Activated naive CD8-positive, alpha-beta T cell treated with anti-CD3 and anti-CD28 coated beads for 36 hours (primary cell): ENCODE measurements around the gene OR52B2. TPM values are rescaled to one million over a fixed set of nuclear protein-coding genes. Genes with fewer than 3 reads are reported as not detected.

ENCODE experiments used
- DNase-seq: peaks from one replicate; pipeline ENCODE4 v3.0.0; 2021
- H3K27ac Mint-ChIP-seq: one replicate; pipeline ENCODE4 v1.8.0; 2022; ENCODE audit warnings: mild to moderate bottlenecking, moderate library complexity, mixed read lengths
- H3K27me3 Mint-ChIP-seq: one replicate; pipeline ENCODE4 v1.8.0; 2022; ENCODE audit warnings: mild to moderate bottlenecking, mixed read lengths
- H3K36me3 Mint-ChIP-seq: one replicate; pipeline ENCODE4 v1.8.0; 2021; ENCODE audit warnings: mild to moderate bottlenecking, mixed read lengths
- H3K4me1 Mint-ChIP-seq: one replicate; pipeline ENCODE4 v1.8.0; 2021; ENCODE audit warnings: mixed read lengths
- H3K4me3 Mint-ChIP-seq: one replicate; pipeline ENCODE4 v1.8.0; 2022; ENCODE audit warnings: mild to moderate bottlenecking, moderate library complexity, mixed read lengths
- H3K9me3 Mint-ChIP-seq: one replicate; pipeline ENCODE4 v1.8.0; 2022; ENCODE audit warnings: mixed read lengths
- total RNA-seq, 2 experiments: library from RNA; stranded (reverse); gene quantifications; one replicate each; pipeline ENCODE4 v1.2.3, GENCODE V29; 2021

The OR52B2 gene
- not detected for total RNA-seq

DNA sequence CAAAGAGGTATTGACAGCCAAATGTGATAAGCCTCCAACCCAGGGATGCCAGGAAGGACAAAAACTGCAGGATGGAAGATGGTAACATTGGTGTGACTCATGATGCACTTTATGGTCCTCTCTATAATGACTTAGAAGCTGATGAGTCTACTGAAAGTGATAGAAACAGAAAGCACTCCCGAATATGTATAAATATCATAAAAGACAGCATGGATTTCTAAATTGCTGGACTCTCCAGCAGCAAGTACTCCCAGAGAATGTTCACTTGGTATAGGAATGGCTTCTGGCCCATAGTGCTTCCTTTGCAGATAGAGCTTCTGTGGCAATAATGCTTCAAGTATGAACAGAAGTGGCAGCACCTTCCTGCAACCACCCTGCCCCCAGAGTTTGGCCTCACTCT lies at the start of gene OR52B2:
Gene OR52B2, minus strand, starts transcription at position 101 of the 400 bp plus-strand sequence. Its CDS starts 0 bp downstream, at position 101.
- Mint-ChIP-seq H3K36me3 (no peaks in the 10 kb centered on the region), H3K4me3 (no peak within 1 kb of the TSS), H3K4me1 (no peaks in the 10 kb centered on the region), H3K9me3 (peaks cover 2% of the 10 kb centered on the region), H3K27me3 (peaks cover 11% of the 10 kb centered on the region), H3K27ac (no peak within 1 kb of the TSS)
- DNase-seq, result no peak

DNA sequence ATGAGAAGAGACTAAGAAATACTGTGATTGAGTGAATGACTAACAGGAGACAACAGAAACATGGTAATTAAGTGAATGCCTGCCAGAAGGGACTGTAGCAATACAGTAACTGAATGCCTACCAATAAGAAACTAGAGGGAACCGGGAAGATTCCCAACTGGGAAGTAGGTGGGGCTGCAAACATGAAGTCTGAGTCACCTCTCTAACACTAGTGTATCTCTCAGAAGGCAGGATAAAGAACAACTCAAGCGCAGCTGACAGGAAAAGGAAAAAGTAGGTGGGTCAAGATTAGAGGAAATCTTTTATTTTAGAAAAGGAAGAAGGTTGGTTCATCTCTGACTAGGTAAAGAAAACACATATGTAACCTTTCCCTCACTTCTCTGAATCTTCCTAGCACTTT lies 49.2 kb upstream of the OR52B2 start:
- DNase-seq, result no peak
- no peaks in the 10 kb centered on the region for H3K9me3 Mint-ChIP-seq
- no peak overlapping the region for H3K4me3 Mint-ChIP-seq
- no peaks in the 10 kb centered on the region for H3K27me3 Mint-ChIP-seq
- peaks cover 11% of the 10 kb centered on the region for H3K36me3 Mint-ChIP-seq
- H3K27ac Mint-ChIP-seq, result no peak overlapping the region
- H3K4me1 Mint-ChIP-seq, result peaks cover 4% of the 10 kb centered on the region

DNA sequence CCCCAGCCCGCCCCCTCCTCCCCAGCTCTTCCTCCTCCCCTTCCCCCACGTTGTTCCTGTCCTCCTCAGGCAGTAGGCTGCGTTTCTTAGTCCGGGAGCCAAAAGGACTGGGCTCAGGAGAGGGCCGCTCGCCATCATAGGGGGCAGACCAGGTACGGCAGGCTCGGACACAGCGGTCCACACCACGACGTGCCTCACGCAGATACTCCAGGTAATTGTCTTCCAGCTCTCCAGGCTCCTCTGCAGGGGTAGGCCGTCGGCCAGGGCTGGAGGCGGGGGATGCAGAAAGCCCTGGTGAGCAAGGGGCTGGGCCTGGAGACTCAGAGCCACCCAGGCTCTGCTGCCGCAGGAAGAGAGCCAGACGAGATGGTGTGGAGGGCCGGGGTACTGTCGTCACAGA lies 47.6 kb upstream of the OR52B2 start:
- no peaks in the 10 kb centered on the region for H3K9me3 Mint-ChIP-seq
- peaks cover 11% of the 10 kb centered on the region for H3K36me3 Mint-ChIP-seq
- no peaks in the 10 kb centered on the region for H3K27me3 Mint-ChIP-seq
- peaks cover 4% of the 10 kb centered on the region for H3K4me1 Mint-ChIP-seq
- H3K27ac Mint-ChIP-seq, result no peak overlapping the region
- H3K4me3 Mint-ChIP-seq, result no peak overlapping the region
- no peak for DNase-seq

DNA sequence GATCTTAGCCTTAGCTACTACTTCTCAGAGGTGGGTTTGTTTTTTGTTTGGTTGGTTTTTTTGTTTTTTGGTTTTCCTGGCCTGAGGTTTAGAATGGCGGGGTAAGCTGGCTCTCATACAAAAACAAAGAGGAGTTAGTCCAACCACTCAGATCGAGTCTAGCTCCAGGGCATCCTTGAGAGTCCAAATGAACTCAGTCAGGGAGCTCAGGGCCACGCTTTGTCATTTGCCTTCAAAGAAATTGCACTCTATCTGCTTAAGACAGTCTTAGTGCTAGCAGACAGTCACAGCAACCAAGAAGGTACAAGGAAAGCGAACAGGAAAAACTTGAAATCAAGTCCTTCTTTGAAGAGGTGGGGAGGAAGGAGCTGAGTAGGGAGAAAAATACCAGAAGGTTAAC lies 46.4 kb upstream of the OR52B2 start:
- no peak overlapping the region for H3K27ac Mint-ChIP-seq
- no peak for DNase-seq
- peaks cover 4% of the 10 kb centered on the region for H3K4me1 Mint-ChIP-seq
- H3K36me3 Mint-ChIP-seq, result peaks cover 5% of the 10 kb centered on the region
- no peaks in the 10 kb centered on the region for H3K27me3 Mint-ChIP-seq
- no peaks in the 10 kb centered on the region for H3K9me3 Mint-ChIP-seq
- H3K4me3 Mint-ChIP-seq, result no peak overlapping the region

DNA sequence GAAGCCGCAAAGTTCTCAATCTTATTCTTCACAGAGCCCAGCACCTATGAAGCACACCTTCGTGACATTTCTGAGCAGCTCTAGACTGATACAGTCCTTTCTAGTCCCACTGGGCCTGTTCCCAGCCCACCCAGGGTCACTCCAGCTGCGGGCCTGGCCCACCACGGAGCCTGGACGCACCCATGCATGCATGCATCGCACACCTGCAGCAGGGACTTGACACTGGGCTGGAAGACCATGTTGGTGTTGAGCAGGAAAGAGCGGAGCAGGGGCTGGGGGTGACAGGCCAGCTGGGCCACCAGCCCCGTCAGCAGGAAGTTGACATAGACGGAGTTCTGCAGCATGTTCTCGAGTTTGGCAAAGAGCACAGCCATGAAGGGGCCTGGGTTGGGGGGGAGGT lies 44.4 kb upstream of the OR52B2 start:
- Mint-ChIP-seq H3K4me1 (peaks cover 2% of the 10 kb centered on the region), H3K4me3 (no peak overlapping the region), H3K27ac (no peak overlapping the region), H3K36me3 (peaks cover 3% of the 10 kb centered on the region), H3K27me3 (no peaks in the 10 kb centered on the region), H3K9me3 (no peaks in the 10 kb centered on the region)
- DNase-seq, result no peak

- DNase-seq, result no peak
- Mint-ChIP-seq H3K9me3 (no peaks in the 10 kb centered on the region), H3K4me3 (no peak overlapping the region), H3K27me3 (no peaks in the 10 kb centered on the region), H3K27ac (no peak overlapping the region), H3K36me3 (peaks cover 4% of the 10 kb centered on the region), H3K4me1 (no peaks in the 10 kb centered on the region)
Measured at GRCh38 chr11:6210274-6210955, 40.3 kb upstream of the OR52B2 start.

- Mint-ChIP-seq H3K27me3 (no peaks in the 10 kb centered on the region), H3K36me3 (peaks cover 4% of the 10 kb centered on the region), H3K9me3 (no peaks in the 10 kb centered on the region), H3K27ac (no peak overlapping the region), H3K4me3 (no peak overlapping the region), H3K4me1 (peaks cover 3% of the 10 kb centered on the region)
- DNase-seq, result no peak
Measured at GRCh38 chr11:6209801-6210200, 39.7 kb upstream of the OR52B2 start.

DNA sequence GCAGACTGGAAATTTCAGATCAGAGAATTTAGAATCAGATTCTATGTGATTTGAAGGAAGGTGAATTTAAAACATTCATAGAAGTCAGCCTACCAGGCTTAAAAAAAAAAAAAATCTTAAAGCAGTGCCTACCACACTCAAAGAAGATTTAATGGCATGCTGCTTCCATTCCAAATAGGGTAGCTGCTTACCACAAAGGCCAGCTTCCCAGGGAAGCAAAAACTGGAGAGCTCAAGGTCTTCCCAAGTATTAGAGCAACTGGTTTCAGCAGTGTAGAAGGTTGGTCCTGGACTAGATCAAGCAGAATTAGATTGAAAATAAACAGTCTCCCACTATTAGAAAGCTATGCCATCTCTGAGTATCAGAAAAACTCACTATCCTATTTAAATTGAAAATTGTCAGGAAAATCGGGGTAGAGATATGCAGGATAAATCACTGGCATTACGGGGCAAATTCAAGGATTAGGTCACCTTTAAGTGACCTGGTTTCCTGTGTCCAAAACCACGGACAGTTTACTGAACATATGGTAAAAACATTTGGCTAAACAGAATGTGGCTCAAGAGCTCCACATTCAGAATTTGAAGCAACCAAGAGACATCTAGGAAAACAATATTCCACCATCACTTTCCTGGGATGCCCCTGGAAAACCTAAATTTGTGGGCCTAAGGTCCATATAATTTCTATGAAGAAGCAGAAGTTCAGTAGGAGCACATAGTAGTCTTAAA lies 36.5 kb upstream of the OR52B2 start:
- H3K27me3 Mint-ChIP-seq, result no peaks in the 10 kb centered on the region
- DNase-seq, result no peak
- no peaks in the 10 kb centered on the region for H3K9me3 Mint-ChIP-seq
- peak overlapping the region; percentile 11 for H3K27ac Mint-ChIP-seq
- peaks cover 18% of the 10 kb centered on the region for H3K36me3 Mint-ChIP-seq
- H3K4me1 Mint-ChIP-seq, result peaks cover 23% of the 10 kb centered on the region
- no peak overlapping the region for H3K4me3 Mint-ChIP-seq

GRCh38 chr11:6205366-6205765 lies 35.2 kb upstream of the OR52B2 start, which contains the start of gene C11orf42:
C11orf42 (plus strand) TSS chr11:6205557; CDS start chr11:6205616, 59 bp downstream.
- Mint-ChIP-seq H3K9me3 (no peaks in the 10 kb centered on the region), H3K4me1 (peaks cover 32% of the 10 kb centered on the region), H3K36me3 (peaks cover 20% of the 10 kb centered on the region), H3K27ac (no peak within 1 kb of the TSS), H3K27me3 (no peaks in the 10 kb centered on the region), H3K4me3 (no peak within 1 kb of the TSS)
- DNase-seq, result no peak

DNA sequence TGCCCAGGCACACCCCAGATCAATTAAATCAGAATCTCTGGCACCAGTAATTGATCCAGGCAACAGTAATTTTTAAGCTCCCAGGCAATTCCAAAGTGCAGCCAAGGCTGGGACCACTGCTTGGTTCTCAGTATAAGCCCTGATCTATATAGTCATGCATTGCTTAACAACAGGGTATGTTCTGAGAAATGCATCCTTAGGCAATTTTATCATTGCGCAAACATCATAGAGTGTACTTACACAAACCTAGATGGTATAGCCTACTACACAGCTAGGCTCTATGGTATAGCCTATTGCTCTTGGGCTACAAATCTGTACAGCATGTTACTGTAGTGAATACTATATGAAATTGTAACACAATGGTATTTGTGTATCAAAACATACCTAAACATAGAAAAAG lies 34.6 kb upstream of the OR52B2 start:
- Mint-ChIP-seq H3K4me3 (no peak overlapping the region), H3K36me3 (peaks cover 23% of the 10 kb centered on the region), H3K4me1 (peaks cover 32% of the 10 kb centered on the region), H3K9me3 (no peaks in the 10 kb centered on the region), H3K27ac (no peak overlapping the region), H3K27me3 (no peaks in the 10 kb centered on the region)
- no peak for DNase-seq

GRCh38 chr11:6203327-6203726 lies 33.2 kb upstream of the OR52B2 start:
- peaks cover 32% of the 10 kb centered on the region for H3K4me1 Mint-ChIP-seq
- H3K9me3 Mint-ChIP-seq, result no peaks in the 10 kb centered on the region
- H3K36me3 Mint-ChIP-seq, result peaks cover 19% of the 10 kb centered on the region
- no peak overlapping the region for H3K4me3 Mint-ChIP-seq
- H3K27ac Mint-ChIP-seq, result peak overlapping the region; percentile 28
- H3K27me3 Mint-ChIP-seq, result no peaks in the 10 kb centered on the region
- no peak for DNase-seq

DNA sequence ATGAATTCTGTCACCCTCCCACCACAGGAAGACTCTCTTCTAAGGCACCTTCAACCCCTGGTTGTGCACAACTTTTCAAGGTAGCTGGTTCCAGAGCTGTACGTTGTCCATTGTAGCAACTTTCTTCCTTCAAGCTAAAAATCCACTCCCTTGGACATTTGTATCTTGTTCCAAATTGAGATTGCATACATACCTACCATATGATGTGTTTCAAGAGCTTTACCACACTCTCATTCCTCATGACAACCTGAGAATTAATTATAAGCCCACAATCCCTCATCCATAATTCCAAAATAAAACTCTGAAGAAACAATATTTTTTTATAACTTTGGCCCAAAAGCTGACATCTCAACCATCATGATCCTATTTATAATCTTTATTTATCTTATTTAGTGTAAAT lies 31.9 kb upstream of the OR52B2 start:
- peaks cover 35% of the 10 kb centered on the region for H3K4me1 Mint-ChIP-seq
- H3K27ac Mint-ChIP-seq, result no peak overlapping the region
- H3K36me3 Mint-ChIP-seq, result peaks cover 19% of the 10 kb centered on the region
- no peaks in the 10 kb centered on the region for H3K27me3 Mint-ChIP-seq
- H3K9me3 Mint-ChIP-seq, result no peaks in the 10 kb centered on the region
- no peak overlapping the region for H3K4me3 Mint-ChIP-seq
- no peak for DNase-seq

DNA sequence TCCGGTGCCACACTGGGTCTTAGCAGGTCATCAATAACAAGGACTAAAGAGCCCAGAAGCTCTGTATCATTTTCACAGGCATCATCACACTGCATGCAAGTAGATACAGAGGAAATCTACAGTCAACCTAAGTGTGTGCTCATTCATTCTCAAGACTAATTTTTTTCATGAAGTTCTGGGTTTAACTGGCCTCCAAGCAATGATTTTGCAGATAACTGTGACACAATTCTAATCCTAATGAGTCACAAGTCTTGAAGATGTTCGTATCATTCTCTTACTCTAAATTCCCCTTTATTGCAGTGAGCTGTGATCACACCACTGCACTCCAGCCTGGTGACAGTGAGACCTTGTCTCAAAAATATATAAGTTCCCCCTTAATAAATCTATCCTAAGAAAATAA lies 31.4 kb upstream of the OR52B2 start:
- H3K27ac Mint-ChIP-seq, result no peak overlapping the region
- peaks cover 21% of the 10 kb centered on the region for H3K36me3 Mint-ChIP-seq
- no peaks in the 10 kb centered on the region for H3K9me3 Mint-ChIP-seq
- H3K4me1 Mint-ChIP-seq, result peaks cover 37% of the 10 kb centered on the region
- H3K27me3 Mint-ChIP-seq, result no peaks in the 10 kb centered on the region
- no peak overlapping the region for H3K4me3 Mint-ChIP-seq
- DNase-seq, result no peak

DNA sequence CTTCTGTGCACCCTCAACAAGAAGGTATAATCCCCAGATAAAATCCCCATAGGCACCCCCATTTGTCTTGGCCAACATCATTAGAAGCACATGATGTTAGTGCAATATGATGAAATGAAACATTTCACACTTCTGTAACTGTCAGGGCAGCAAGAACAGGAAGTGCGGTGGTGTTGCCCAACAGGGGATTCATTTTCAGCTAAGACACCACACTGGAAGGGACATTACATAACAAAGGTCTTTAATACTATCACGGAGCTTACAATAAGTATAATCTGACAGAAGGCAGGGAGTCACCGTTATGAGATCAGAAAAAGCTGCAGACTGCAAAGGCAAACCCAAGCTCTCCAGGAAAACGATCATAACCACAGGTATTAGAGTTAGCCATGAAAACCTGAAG lies 30.8 kb upstream of the OR52B2 start:
- H3K27me3 Mint-ChIP-seq, result no peaks in the 10 kb centered on the region
- no peak overlapping the region for H3K4me3 Mint-ChIP-seq
- H3K27ac Mint-ChIP-seq, result peak overlapping the region; percentile 20
- DNase-seq, result no peak
- H3K4me1 Mint-ChIP-seq, result peaks cover 43% of the 10 kb centered on the region
- no peaks in the 10 kb centered on the region for H3K9me3 Mint-ChIP-seq
- H3K36me3 Mint-ChIP-seq, result peaks cover 22% of the 10 kb centered on the region

- no peaks in the 10 kb centered on the region for H3K27me3 Mint-ChIP-seq
- no peak within 1 kb of the TSS for H3K4me3 Mint-ChIP-seq
- peaks cover 38% of the 10 kb centered on the region for H3K4me1 Mint-ChIP-seq
- DNase-seq, result no peak
- no peak within 1 kb of the TSS for H3K27ac Mint-ChIP-seq
- H3K9me3 Mint-ChIP-seq, result no peaks in the 10 kb centered on the region
- H3K36me3 Mint-ChIP-seq, result peaks cover 20% of the 10 kb centered on the region
Measured at GRCh38 chr11:6199174-6199810, 29.2 kb upstream of the OR52B2 start, which contains the start of gene OR52W1. OR52W1 (plus strand) TSS chr11:6199224; CDS start chr11:6199224, 0 bp downstream.
